OCI-LY3 (cell line): ENCODE measurements around the gene ORAI3.

ENCODE experiments used
- EZH2phosphoT487 ChIP-seq: fragments of 200-600 bp; shearing (Covaris generic); IDR thresholded peaks from 2 replicates; pipeline ENCODE4 v1.6.1; 2018; ENCODE audit warnings: antibody characterized with exemption, mixed run types, low read depth
- TF ChIP-seq, protein P1 (sequence below): fragments of 200-600, 300-600 bp; sonication (generic); IDR thresholded peaks from 2 replicates; pipeline ENCODE4 v1.5.1; 2014; ENCODE audit warnings: antibody characterized with exemption, low read length, low read depth

DNA sequence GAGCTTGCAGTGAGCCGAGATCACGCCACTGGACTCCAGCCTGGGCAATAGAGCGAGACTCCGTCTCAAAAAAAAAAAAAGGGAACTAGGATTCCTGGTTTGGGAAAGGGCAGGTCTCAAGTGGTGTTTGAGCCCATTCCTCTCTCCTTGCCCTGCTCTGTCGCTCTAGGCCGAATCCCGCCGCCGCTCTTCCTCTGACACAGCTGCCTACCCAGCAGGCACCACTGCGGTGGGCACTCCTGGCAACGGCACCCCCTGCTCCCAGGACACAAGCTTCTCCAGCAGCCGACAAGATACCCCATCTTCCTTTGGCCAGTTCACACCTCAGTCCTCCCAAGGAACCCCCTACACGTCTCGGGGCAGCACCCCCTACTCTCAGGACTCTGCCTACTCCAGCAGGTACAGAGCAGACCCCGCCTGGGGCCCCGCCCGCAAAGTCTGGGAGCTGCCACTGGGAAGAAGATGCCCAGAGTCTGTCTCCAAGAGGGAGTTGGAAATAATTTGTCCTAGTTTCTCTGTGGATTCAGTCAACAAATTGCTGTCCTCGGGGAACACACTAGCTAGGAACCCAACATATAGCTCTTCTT, 15.2 kb downstream of the ORAI3 start:
- TF ChIP-seq, protein P1, sequence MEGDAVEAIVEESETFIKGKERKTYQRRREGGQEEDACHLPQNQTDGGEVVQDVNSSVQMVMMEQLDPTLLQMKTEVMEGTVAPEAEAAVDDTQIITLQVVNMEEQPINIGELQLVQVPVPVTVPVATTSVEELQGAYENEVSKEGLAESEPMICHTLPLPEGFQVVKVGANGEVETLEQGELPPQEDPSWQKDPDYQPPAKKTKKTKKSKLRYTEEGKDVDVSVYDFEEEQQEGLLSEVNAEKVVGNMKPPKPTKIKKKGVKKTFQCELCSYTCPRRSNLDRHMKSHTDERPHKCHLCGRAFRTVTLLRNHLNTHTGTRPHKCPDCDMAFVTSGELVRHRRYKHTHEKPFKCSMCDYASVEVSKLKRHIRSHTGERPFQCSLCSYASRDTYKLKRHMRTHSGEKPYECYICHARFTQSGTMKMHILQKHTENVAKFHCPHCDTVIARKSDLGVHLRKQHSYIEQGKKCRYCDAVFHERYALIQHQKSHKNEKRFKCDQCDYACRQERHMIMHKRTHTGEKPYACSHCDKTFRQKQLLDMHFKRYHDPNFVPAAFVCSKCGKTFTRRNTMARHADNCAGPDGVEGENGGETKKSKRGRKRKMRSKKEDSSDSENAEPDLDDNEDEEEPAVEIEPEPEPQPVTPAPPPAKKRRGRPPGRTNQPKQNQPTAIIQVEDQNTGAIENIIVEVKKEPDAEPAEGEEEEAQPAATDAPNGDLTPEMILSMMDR, result no peak
- TF ChIP-seq EZH2phosphoT487, result no peak
